ENCODE data around the gene MRAP2. TPM values are rescaled to one million over a fixed set of nuclear protein-coding genes. Genes with fewer than 3 reads are reported as not detected.

Gene MRAP2
- total and polyA plus RNA-seq, 2 donors (not counting 3 experiments of a cell fraction or from before 2014, with no cell fraction given) = 5.8 to 8.6 TPM

GRCh38 chr6:84061174-84061573 lies 27.6 kb downstream of the MRAP2 start:
- H3K9me1 ChIP-seq (replicated peaks; ENCODE audit: control insufficient read depth, extremely low read depth, insufficient read depth, low read length) = no peaks in the 10 kb centered on the region
- no peak overlapping the region for H3K27ac ChIP-seq (ENCODE audit: insufficient read depth, low read depth, low read length)
- H2AFZ ChIP-seq (ENCODE audit: low read depth, low read length) = no peak overlapping the region
- H4K20me1 ChIP-seq (replicated peaks; ENCODE audit: control insufficient read depth, extremely low read depth, insufficient read depth, low read length) = no peaks in the 10 kb centered on the region
- CTCF ChIA-PET = interaction anchor here (0.7 to 1.5 kb wide), 3 partner anchors 9 to 47 kb away, joined by 3 to 4 read pairs (median 4); no protein-coding TSS in a partner anchor
- no TSS peak for BruUV-seq (replicated peaks)
- H3K9ac ChIP-seq (replicated peaks; ENCODE audit: extremely low read depth, insufficient read depth, low read length) = no peak overlapping the region
- dilution Hi-C loops (cut with MboI; ENCODE audit: extremely low pct_ligation_motif_present, low sequenced_read_pairs) (no loop called here), intact Hi-C loops (cut with micrococcal nuclease) (no loop called here)
- TF ChIP-seq CTCF (IDR thresholded peaks at IDR 0.05; ENCODE audit: extremely low read depth in 1 of 2, insufficient read depth in 1 of 2, low read depth in 1 of 2, low read length in 2 of 2) (no peak), FOS (IDR thresholded peaks at IDR 0.05; ENCODE audit: borderline replicate concordance, insufficient read depth, low read length) (no peak), POLR2A (IDR thresholded peaks at IDR 0.05; ENCODE audit: low read depth, low read length) (no peak), EZH2 (IDR thresholded peaks at IDR 0.05; ENCODE audit: borderline replicate concordance, low read depth, low read length, severe bottlenecking) (no peak), GATA2 (IDR thresholded peaks at IDR 0.05; ENCODE audit: insufficient read depth, insufficient read length, low read depth, low read length) (no peak), MAX (IDR thresholded peaks at IDR 0.05; ENCODE audit: insufficient read depth, insufficient read length) (no peak), JUN (IDR thresholded peaks at IDR 0.05; ENCODE audit: borderline replicate concordance, insufficient read depth, insufficient read length, low read depth) (no peak), MYC (IDR thresholded peaks at IDR 0.05; ENCODE audit: low read depth, low read length) (no peak)
- no peaks in the 10 kb centered on the region for H3K79me2 ChIP-seq (ENCODE audit: control insufficient read depth, insufficient read depth, low read length)
- DNase-seq (ENCODE audit: low read depth, low spot score) (no peak), FAIRE-seq (no peak)
- no peaks in the 10 kb centered on the region for H3K9me3 ChIP-seq (replicated peaks; ENCODE audit: control insufficient read depth, insufficient read depth, low read length)
- H3K4me2 ChIP-seq (ENCODE audit: insufficient read depth, low read length) = no peak overlapping the region
- no peaks in the 10 kb centered on the region for H3K36me3 ChIP-seq (ENCODE audit: control insufficient read depth in 2 of 2, extremely low read depth in 1 of 2, insufficient read depth in 2 of 2, low read length in 2 of 2)
- H3K4me3 ChIP-seq (replicated peaks in 1 of 3; ENCODE audit: insufficient read depth in 1 of 3, low read depth in 1 of 3, low read length in 3 of 3) = no peak overlapping the region
- POLR2A ChIA-PET = no interaction called here
- peaks cover 18% of the 10 kb centered on the region for H3K4me1 ChIP-seq (ENCODE audit: control insufficient read depth, extremely low read depth, insufficient read depth, low read length)
- H3K27me3 ChIP-seq (ENCODE audit: control insufficient read depth in 2 of 2, insufficient read depth in 2 of 2, low read length in 2 of 2) = no peaks in the 10 kb centered on the region
